IMR-90 (cell line): ENCODE data around the gene NPLOC4. TPM values are rescaled to one million over a fixed set of nuclear protein-coding genes. Genes with fewer than 3 reads are reported as not detected.
A peak's percentile ranks its signal among the peaks of the same experiment; 100 is the strongest.

Source experiments
- ATAC-seq: fragments of 200-7000 bp; cut with Tn5 transposase; 2 replicates; pipeline ENCODE4 v1.9.1; 2020; ENCODE audit warnings: low read depth, mild to moderate bottlenecking, moderate library complexity
- BruUV-seq: library from RNA; stranded (reverse); fragments of 400-500 nt; replicated peaks from 2 replicates; lab custom pipeline; 2021; lab: Mats Ljungman, UMichigan
- CTCF ChIA-PET: fragments of 300-600 bp; formaldehyde crosslinking; extraction: SDS; loops from one replicate; lab custom pipeline; 2021; ENCODE audit warnings: antibody characterized with exemption; lab: Yijun Ruan, JAX
- POLR2A ChIA-PET: fragments of 300-600 bp; sonication (Branson Sonifier 250); formaldehyde crosslinking; loops from one replicate; lab custom pipeline; 2022; ENCODE audit warnings: antibody characterized with exemption; ENCODE audit not compliant: unreplicated experiment; lab: Charles Lee
- DNase-seq: peaks from one replicate; pipeline ENCODE4 v3.0.0; 2013
- H2AFZ ChIP-seq: replicated peaks from 2 replicates; pipeline ENCODE3; 2013; ENCODE audit warnings: low read length, mild to moderate bottlenecking; ENCODE audit not compliant: poor library complexity
- H2AK5ac ChIP-seq: 2 replicates; pipeline ENCODE4 v1.6.1; 2013; ENCODE audit warnings: low read depth, low read length, inconsistent platforms
- H2AK9ac ChIP-seq: replicated peaks from 2 replicates; pipeline ENCODE3; 2013; ENCODE audit warnings: mild to moderate bottlenecking, low read depth, low read length, moderate library complexity; ENCODE audit not compliant: poor library complexity
- H2BK120ac ChIP-seq: 2 replicates; pipeline ENCODE4 v1.6.1; 2013; ENCODE audit warnings: low read depth, low read length, inconsistent platforms
- H2BK15ac ChIP-seq: 3 replicates; pipeline ENCODE4 v1.6.1; 2013; ENCODE audit warnings: low read depth, low read length, inconsistent platforms
- H2BK20ac ChIP-seq: 2 replicates; pipeline ENCODE4 v1.6.1; 2013; ENCODE audit warnings: low read depth, mild to moderate bottlenecking, inconsistent platforms, low read length, moderate library complexity
- H2BK5ac ChIP-seq: 2 replicates; pipeline ENCODE4 v1.6.1; 2013; ENCODE audit warnings: mild to moderate bottlenecking, low read depth, low read length, inconsistent platforms; ENCODE audit not compliant: poor library complexity, severe bottlenecking
- H3K14ac ChIP-seq: replicated peaks from 2 replicates; pipeline ENCODE4 v1.6.1; 2013; ENCODE audit warnings: low read depth, low read length, inconsistent platforms
- H3K18ac ChIP-seq: 2 replicates; pipeline ENCODE4 v1.6.1; 2013; ENCODE audit warnings: low read depth, low read length, control low read depth
- H3K23ac ChIP-seq: 2 replicates; pipeline ENCODE4 v1.6.1; 2013; ENCODE audit warnings: low read depth, low read length, inconsistent platforms
- H3K27ac ChIP-seq: 2 replicates; pipeline ENCODE4 v1.5.1; 2013; ENCODE audit warnings: mild to moderate bottlenecking, control low read depth, low read length; ENCODE audit not compliant: insufficient read depth
- H3K27me3 ChIP-seq: 2 replicates; pipeline ENCODE4 v1.6.1; 2013; ENCODE audit warnings: low read length; ENCODE audit not compliant: control insufficient read depth, insufficient read depth
- H3K36me3 ChIP-seq: 2 replicates; pipeline ENCODE4 v1.6.1; 2013; ENCODE audit warnings: low read length, mixed read lengths; ENCODE audit not compliant: control insufficient read depth, insufficient read depth
- H3K4ac ChIP-seq: 2 replicates; pipeline ENCODE4 v1.6.1; 2013; ENCODE audit warnings: low read depth, low read length, inconsistent platforms
- H3K4me1 ChIP-seq: 2 replicates; pipeline ENCODE4 v1.6.1; 2013; ENCODE audit warnings: low read length, mixed read lengths; ENCODE audit not compliant: control insufficient read depth, insufficient read depth
- H3K4me2 ChIP-seq: 2 replicates; pipeline ENCODE4 v1.6.1; 2013; ENCODE audit warnings: low read depth, mild to moderate bottlenecking, control low read depth, low read length, moderate library complexity
- H3K4me3 ChIP-seq: 2 replicates; pipeline ENCODE4 v1.5.1; 2013; ENCODE audit warnings: low read depth, mild to moderate bottlenecking, control low read depth, low read length, moderate library complexity; ENCODE audit not compliant: insufficient read depth
- H3K56ac ChIP-seq: 2 replicates; pipeline ENCODE4 v1.6.1; 2013; ENCODE audit warnings: low read length, inconsistent platforms; ENCODE audit not compliant: insufficient read depth; ENCODE audit errors: extremely low read depth
- H3K79me1 ChIP-seq, 2 experiments: 2 replicates each; pipeline ENCODE4 v1.6.1; 2013; ENCODE audit warnings: low read length in 2 of 2, inconsistent platforms in 1 of 2, low read depth in 1 of 2
- H3K9ac ChIP-seq: 2 replicates; pipeline ENCODE4 v1.6.1; 2013; ENCODE audit warnings: low read depth, low read length, control low read depth
- H3K9me1 ChIP-seq: 2 replicates; pipeline ENCODE4 v1.6.1; 2013; ENCODE audit warnings: low read length, inconsistent platforms; ENCODE audit not compliant: insufficient read depth
- H3K9me3 ChIP-seq: 2 replicates; pipeline ENCODE4 v1.6.1; 2013; ENCODE audit warnings: low read length; ENCODE audit not compliant: control insufficient read depth, insufficient read depth
- H4K20me1 ChIP-seq: 2 replicates; pipeline ENCODE4 v1.6.1; 2013; ENCODE audit warnings: low read length, inconsistent platforms; ENCODE audit not compliant: insufficient read depth
- H4K5ac ChIP-seq: 2 replicates; pipeline ENCODE4 v1.6.1; 2013; ENCODE audit warnings: mild to moderate bottlenecking, low read depth, low read length, control low read depth
- H4K8ac ChIP-seq, 2 experiments: 2 replicates each; pipeline ENCODE4 v1.6.1; 2013; ENCODE audit warnings: low read depth in 2 of 2, low read length in 2 of 2, control low read depth in 1 of 2, inconsistent platforms in 1 of 2
- H4K91ac ChIP-seq: 2 replicates; pipeline ENCODE4 v1.6.1; 2013; ENCODE audit warnings: low read depth, low read length, inconsistent platforms; ENCODE audit not compliant: insufficient read depth
- BHLHE40 ChIP-seq: fragments of 150-350 bp; IDR thresholded peaks from 2 replicates; pipeline ENCODE4 v1.6.1; 2016; ENCODE audit warnings: mild to moderate bottlenecking, low read depth, low read length
- CEBPB ChIP-seq: IDR thresholded peaks from 2 replicates; pipeline ENCODE4 v1.6.1; 2012; ENCODE audit warnings: low read depth, low read length, improper control_type of control experiment
- CHD1 ChIP-seq: IDR thresholded peaks from 2 replicates; pipeline ENCODE4 v1.6.1; 2012; ENCODE audit warnings: low read depth, low read length, improper control_type of control experiment
- MXI1 ChIP-seq: IDR thresholded peaks from 2 replicates; pipeline ENCODE4 v1.6.1; 2012; ENCODE audit warnings: low read depth, mild to moderate bottlenecking, low read length, moderate library complexity, borderline replicate concordance
- NFE2L2 ChIP-seq: fragments of 150-350 bp; IDR thresholded peaks from 2 replicates; pipeline ENCODE4 v1.6.1; 2016; ENCODE audit warnings: low read depth, mild to moderate bottlenecking, low read length
- RFX5 ChIP-seq: IDR thresholded peaks from 2 replicates; pipeline ENCODE4 v1.8.0; 2012; ENCODE audit warnings: low read depth, mild to moderate bottlenecking, low read length, moderate library complexity
- SMC3 ChIP-seq: fragments of 150-350 bp; IDR thresholded peaks from 2 replicates; pipeline ENCODE4 v1.6.1; 2016; ENCODE audit warnings: low read depth, mild to moderate bottlenecking, antibody characterized with exemption, low read length, moderate library complexity
- WGBS, 2 experiments: methylation state at CpG; one replicate each; pipeline versions ENCODE4 v1.1.5 to v1.1.7; 2013; ENCODE audit warnings: missing lambda C conversion rate in 2 of 2; ENCODE audit not compliant: insufficient read length in 1 of 2; ENCODE audit errors: extremely low coverage in 2 of 2; 5-methylcytosine and 5-hydroxymethylcytosine counted together
- dilution Hi-C: fragments of 300-500 bp; cut with HindIII; formaldehyde crosslinking; loops from one replicate; pipeline ENCODE4 v1.14.3; 2018; ENCODE audit warnings: low sequenced_read_pairs; ENCODE audit not compliant: unreplicated experiment
- in situ Hi-C: fragments of 300-500 bp; cut with MboI; formaldehyde crosslinking; loops from 3 replicates; pipeline ENCODE4 v1.14.3; 2019; ENCODE audit warnings: low sequenced_read_pairs, inconsistent platforms, mixed read lengths
- intact Hi-C: fragments of 100-400 bp; cut with micrococcal nuclease; formaldehyde crosslinking; loops from 2 replicates; pipeline ENCODE4 v1.10.0; 2022
- polyA plus RNA-seq, 3 experiments: library from polyadenylated mRNA; depleted of rRNA; stranded (reverse); fragments of >200 nt; gene quantifications; 2 replicates each; pipeline ENCODE4 v1.2.3, GENCODE V29; 2012; ENCODE audit warnings: low replicate concordance in 1 of 3
- total RNA-seq: library from RNA; depleted of rRNA; stranded (reverse); fragments of >200 nt; gene quantifications from 2 replicates; pipeline ENCODE4 v1.2.3, GENCODE V29; 2012
- TF ChIP-seq, protein P1 (sequence below): fragments of 150-350 bp; IDR thresholded peaks from 2 replicates; pipeline ENCODE4 v1.6.1; 2016; ENCODE audit warnings: low read depth, mild to moderate bottlenecking, low read length, moderate library complexity, borderline replicate concordance

The NPLOC4 gene
- total and polyA plus RNA-seq, 2 of the 4 experiments (the other 2 are of a cell fraction) = 70.4 to 78.3 TPM

DNA sequence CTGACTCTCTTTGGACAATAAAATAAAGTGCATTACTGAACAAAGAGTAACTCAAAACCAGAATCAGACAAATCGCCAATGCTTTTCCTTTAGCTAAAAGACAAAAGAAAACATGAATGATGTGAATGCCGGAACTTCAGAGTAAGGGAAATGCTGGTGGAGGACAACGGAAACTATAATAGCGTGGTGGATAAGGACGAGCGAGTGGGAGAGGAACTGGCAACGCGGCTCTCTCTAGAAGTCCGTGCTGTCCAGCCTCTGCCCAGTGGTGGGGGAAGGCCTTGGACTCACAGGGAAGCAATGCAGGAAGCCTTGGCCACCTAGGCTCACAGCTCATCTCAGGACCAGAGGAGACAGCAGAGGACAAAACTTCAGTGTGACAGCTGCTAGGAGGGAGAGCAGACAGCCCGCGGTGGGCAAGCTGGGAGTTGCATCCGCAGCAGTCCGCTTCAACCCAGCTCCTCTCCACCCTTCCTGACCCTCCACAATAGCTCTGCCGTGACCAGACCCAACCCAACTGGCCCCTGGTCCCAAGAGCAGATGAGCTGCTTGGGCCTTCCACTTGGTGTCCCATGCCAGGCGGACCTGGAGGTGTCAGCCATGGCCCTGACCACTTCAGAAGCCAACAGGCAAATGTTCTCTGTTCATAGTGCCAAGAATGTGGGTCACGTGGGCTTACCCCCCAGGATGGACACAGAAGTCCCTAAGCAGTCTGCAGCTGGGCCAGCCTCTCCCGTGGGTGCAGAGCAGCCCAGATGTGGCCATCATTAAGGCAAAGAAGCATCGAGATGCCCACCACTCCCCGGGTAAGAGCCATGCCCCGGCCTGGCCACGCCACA, 79.4 kb downstream of the NPLOC4 start:
- no peak overlapping the region; a peak in 1 of 4 replicates for H4K8ac ChIP-seq
- no peak overlapping the region for H3K23ac ChIP-seq
- no peak overlapping the region for H3K4me2 ChIP-seq
- H4K5ac ChIP-seq = no peak overlapping the region
- no peak overlapping the region for H2BK120ac ChIP-seq
- in situ Hi-C loops = no loop called here
- ATAC-seq (no peak), DNase-seq (no peak)
- H2AFZ ChIP-seq = no peak overlapping the region
- no peak overlapping the region for H3K9ac ChIP-seq
- no TSS peak for BruUV-seq
- TF ChIP-seq RFX5 = no peak
- TF ChIP-seq SMC3 = no peak
- no peak for TF ChIP-seq BHLHE40
- no peak for TF ChIP-seq CHD1
- TF ChIP-seq, protein P1, sequence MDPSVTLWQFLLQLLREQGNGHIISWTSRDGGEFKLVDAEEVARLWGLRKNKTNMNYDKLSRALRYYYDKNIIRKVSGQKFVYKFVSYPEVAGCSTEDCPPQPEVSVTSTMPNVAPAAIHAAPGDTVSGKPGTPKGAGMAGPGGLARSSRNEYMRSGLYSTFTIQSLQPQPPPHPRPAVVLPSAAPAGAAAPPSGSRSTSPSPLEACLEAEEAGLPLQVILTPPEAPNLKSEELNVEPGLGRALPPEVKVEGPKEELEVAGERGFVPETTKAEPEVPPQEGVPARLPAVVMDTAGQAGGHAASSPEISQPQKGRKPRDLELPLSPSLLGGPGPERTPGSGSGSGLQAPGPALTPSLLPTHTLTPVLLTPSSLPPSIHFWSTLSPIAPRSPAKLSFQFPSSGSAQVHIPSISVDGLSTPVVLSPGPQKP = no peak
- TF ChIP-seq NFE2L2 = no peak
- no peak for TF ChIP-seq CEBPB
- no peak for TF ChIP-seq MXI1
- H3K9me3 ChIP-seq = no peaks in the 10 kb centered on the region
- peaks cover 37% of the 10 kb centered on the region for H3K36me3 ChIP-seq
- ChIA-PET POLR2A (interaction anchor here (0.5 kb wide), 2 partner anchors 37 to 43 kb away, joined by 3 read pairs; no protein-coding TSS in a partner anchor), CTCF (interaction anchor here (0.9 kb wide), 1 partner anchor 42 kb away, joined by 4 read pairs; no protein-coding TSS in a partner anchor)
- no peak overlapping the region for H3K4ac ChIP-seq
- H2AK5ac ChIP-seq = 0 out of 2 replicates have a peak overlapping the region, but pooled peaks have one; percentile 0
- dilution Hi-C loops = no loop called here
- no peak overlapping the region for H3K56ac ChIP-seq
- peaks cover 31% of the 10 kb centered on the region for H4K20me1 ChIP-seq
- H3K27ac ChIP-seq = no peak overlapping the region
- H2BK5ac ChIP-seq = no peak overlapping the region
- H4K91ac ChIP-seq = no peak overlapping the region
- H3K9me1 ChIP-seq = peaks cover 12% of the 10 kb centered on the region
- no peak overlapping the region for H2BK20ac ChIP-seq
- H2BK15ac ChIP-seq = no peak overlapping the region
- H2AK9ac ChIP-seq = no peak overlapping the region
- no peaks in the 10 kb centered on the region for H3K27me3 ChIP-seq
- H3K4me1 ChIP-seq = peaks cover 17% of the 10 kb centered on the region
- WGBS, 2 experiments = 99% methylated on average over 12 of the region's 21 CpGs; no CpG with 5 or more reads in 1 of the 2 experiments
- no peak overlapping the region for H3K14ac ChIP-seq
- H3K4me3 ChIP-seq = no peak overlapping the region
- peaks cover 8 to 76% of the 10 kb centered on the region in 2 experiments for H3K79me1 ChIP-seq
- intact Hi-C loops = no loop called here
- no peak overlapping the region for H3K18ac ChIP-seq
